ENCODE results near the gene DCST1. TPM values are rescaled to one million over a fixed set of nuclear protein-coding genes. Genes with fewer than 3 reads are reported as not detected.

DCST1 gene
- total and polyA plus RNA-seq, 2 of the 8 experiments (the other 6 are each of a cell fraction or from before 2014, with no cell fraction given): not detected

DNA sequence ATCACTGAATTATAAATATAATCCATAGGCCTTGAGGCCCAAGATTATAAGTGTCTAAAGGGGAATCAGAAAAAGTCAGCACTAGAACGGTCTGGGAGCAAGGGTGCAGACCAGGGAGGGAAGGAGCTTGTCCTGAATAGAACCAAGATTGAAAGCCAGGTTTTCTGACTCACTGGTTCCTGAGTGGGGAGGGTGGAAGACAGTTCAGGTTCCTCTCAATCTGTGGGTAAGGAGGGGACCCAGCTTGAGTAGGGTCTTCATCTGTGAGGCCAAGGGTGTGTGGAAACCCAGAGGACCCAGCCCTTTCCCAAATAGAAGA, 39.4 kb upstream of the DCST1 start (continued):
- TF ChIP-seq, protein P1, sequence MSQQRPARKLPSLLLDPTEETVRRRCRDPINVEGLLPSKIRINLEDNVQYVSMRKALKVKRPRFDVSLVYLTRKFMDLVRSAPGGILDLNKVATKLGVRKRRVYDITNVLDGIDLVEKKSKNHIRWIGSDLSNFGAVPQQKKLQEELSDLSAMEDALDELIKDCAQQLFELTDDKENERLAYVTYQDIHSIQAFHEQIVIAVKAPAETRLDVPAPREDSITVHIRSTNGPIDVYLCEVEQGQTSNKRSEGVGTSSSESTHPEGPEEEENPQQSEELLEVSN (IDR thresholded peaks at IDR 0.05): no peak
